Lower leg skin (tissue), 4 donors: ENCODE results near the gene NBEAL1. TPM values are rescaled to one million over a fixed set of nuclear protein-coding genes. Genes with fewer than 3 reads are reported as not detected.
"Not testable (repeated sequence)": the region's sequence is repeated elsewhere in the genome, so short reads cannot be mapped to it uniquely, and the experiment has no call there.

Experiments used
- DNase-seq, 2 donors: peaks; one replicate each; pipeline ENCODE4 v3.0.0-alpha.2; 2019; ENCODE audit warnings: low spot score in 2 of 2
- H3K4me3 ChIP-seq: fragments of 200-600 bp; sonication (generic); 2 replicates; pipeline ENCODE4 v1.5.1; 2017; ENCODE audit warnings: mild to moderate bottlenecking, low read depth; ENCODE audit not compliant: poor library complexity, severe bottlenecking
- CTCF ChIP-seq, 3 donors: fragments of 450-650 bp; IDR thresholded peaks; one replicate each; pipeline ENCODE4 v1.5.1; 2016; ENCODE audit warnings: antibody characterized with exemption in 3 of 3, mild to moderate bottlenecking in 3 of 3, moderate library complexity in 2 of 3
- POLR2A ChIP-seq, 2 donors: fragments of 450-650 bp; IDR thresholded peaks; one replicate each; pipeline ENCODE4 v1.6.1; 2016 to 2017; ENCODE audit warnings: antibody characterized with exemption in 2 of 2, mild to moderate bottlenecking in 1 of 2, moderate library complexity in 1 of 2
- WGBS, 2 donors: methylation state at CpG; one replicate each; pipeline ENCODE4 v1.1.5; 2018; 5-methylcytosine and 5-hydroxymethylcytosine counted together
- intact Hi-C: fragments of 100-400 bp; cut with DNase I; formaldehyde crosslinking; loops from one replicate; pipeline ENCODE4 v1.15.0; 2023; ENCODE audit warnings: low total_unique reads
- total RNA-seq, 4 donors: library from RNA; depleted of rRNA; stranded (reverse); fragments of >200 nt; gene quantifications; one replicate each; pipeline ENCODE4 v1.1.0, GENCODE V29; 2016

NBEAL1 gene
- total RNA-seq, 4 donors from 2014 or later, result 17.2 to 26.5 (median 21.6) TPM

- no peak overlapping the region for H3K4me3 ChIP-seq
- no peak for DNase-seq
- TF ChIP-seq CTCF (IDR thresholded peaks at IDR 0.05) (no peak), POLR2A (IDR thresholded peaks at IDR 0.05) (no peak)
- intact Hi-C loops, result no loop called here
- WGBS, 2 donors, result 57 to 62% methylated on average over 1 of the region's 1 CpG
Measured at GRCh38 chr2:203122317-203122986, 107.8 kb downstream of the NBEAL1 start.

GRCh38 chr2:203126996-203127395 lies 112.3 kb downstream of the NBEAL1 start:
- no peak overlapping the region for H3K4me3 ChIP-seq
- intact Hi-C loops, result no loop called here
- WGBS, 2 donors, result 87 to 91% methylated on average over 2 of the region's 2 CpGs
- TF ChIP-seq CTCF (IDR thresholded peaks at IDR 0.05), result no peak
- DNase-seq, result no peak

GRCh38 chr2:203135105-203135504 lies 120.4 kb downstream of the NBEAL1 start:
- TF ChIP-seq POLR2A (IDR thresholded peaks at IDR 0.05) (no peak), CTCF (IDR thresholded peaks at IDR 0.05) (no peak)
- DNase-seq, result no peak
- WGBS, 2 donors, result 95% methylated on average over 4 of the region's 4 CpGs
- intact Hi-C loops, result no loop called here
- H3K4me3 ChIP-seq, result no peak overlapping the region

- no peak for TF ChIP-seq CTCF (IDR thresholded peaks at IDR 0.05)
- intact Hi-C loops, result no loop called here
- DNase-seq, result no peak
- no peak overlapping the region for H3K4me3 ChIP-seq
Measured at GRCh38 chr2:203143391-203143790, 128.7 kb downstream of the NBEAL1 start.

- no peak for DNase-seq
- intact Hi-C loops, result no loop called here
- H3K4me3 ChIP-seq, result no peak overlapping the region
- 89 to 96% methylated on average over 1 of the region's 1 CpG for WGBS, 2 donors
- no peak for TF ChIP-seq POLR2A (IDR thresholded peaks at IDR 0.05)
- no peak for TF ChIP-seq CTCF (IDR thresholded peaks at IDR 0.05)
Measured at GRCh38 chr2:203149194-203149593, 134.5 kb downstream of the NBEAL1 start.

- WGBS, 2 donors, result 90 to 92% methylated on average over 1 of the region's 1 CpG
- H3K4me3 ChIP-seq, result no peak overlapping the region
- DNase-seq, result no peak
- TF ChIP-seq POLR2A (IDR thresholded peaks at IDR 0.05), result no peak
- TF ChIP-seq CTCF (IDR thresholded peaks at IDR 0.05), result no peak
- intact Hi-C loops, result no loop called here
Measured at GRCh38 chr2:203155406-203155805, 140.7 kb downstream of the NBEAL1 start.

GRCh38 chr2:203162722-203163121 lies 148.0 kb downstream of the NBEAL1 start:
- WGBS, 2 donors, result 96 to 98% methylated on average over 5 of the region's 5 CpGs
- DNase-seq, intact Hi-C loops, H3K4me3 ChIP-seq: not testable (repeated sequence)
